Nephron progenitor cell (in vitro differentiated cells): Measurements from ENCODE around the gene FOXP1.
"Not testable (repeated sequence)": the region's sequence is repeated elsewhere in the genome, so short reads cannot be mapped to it uniquely, and the experiment has no call there.

Experiments
- DNase-seq: peaks from one replicate; pipeline ENCODE4 v3.0.0; 2021
- H3K27ac Mint-ChIP-seq: 2 replicates; pipeline ENCODE4 v1.8.0; 2021; ENCODE audit warnings: mild to moderate bottlenecking, moderate library complexity, mixed read lengths
- H3K27me3 Mint-ChIP-seq: 2 replicates; pipeline ENCODE4 v1.8.0; 2021; ENCODE audit warnings: mild to moderate bottlenecking, low read depth, mixed read lengths; ENCODE audit not compliant: poor library complexity
- H3K36me3 Mint-ChIP-seq: 2 replicates; pipeline ENCODE4 v1.8.0; 2021; ENCODE audit warnings: low read depth, mixed read lengths
- H3K4me1 Mint-ChIP-seq: 2 replicates; pipeline ENCODE4 v1.8.0; 2021; ENCODE audit warnings: mixed read lengths
- H3K4me3 Mint-ChIP-seq: 2 replicates; pipeline ENCODE4 v1.8.0; 2021; ENCODE audit warnings: mild to moderate bottlenecking, moderate library complexity, mixed read lengths
- H3K9me3 Mint-ChIP-seq: 2 replicates; pipeline ENCODE4 v1.8.0; 2021; ENCODE audit warnings: mild to moderate bottlenecking, moderate library complexity, mixed read lengths
- CTCF ChIP-seq: fragments of 200-600 bp; sonication (generic); IDR thresholded peaks from 2 replicates; pipeline ENCODE4 v1.5.0; 2021; ENCODE audit warnings: antibody characterized with exemption

FOXP1 gene

GRCh38 chr3:71532639-71533395 lies 50.7 kb downstream of the FOXP1 start:
- Mint-ChIP-seq H3K4me1 (peaks cover 69% of the 10 kb centered on the region), H3K9me3 (no peaks in the 10 kb centered on the region), H3K27ac (no peak overlapping the region), H3K36me3 (peaks cover 32% of the 10 kb centered on the region), H3K27me3 (peaks cover 7% of the 10 kb centered on the region), H3K4me3 (no peak overlapping the region)
- TF ChIP-seq CTCF: no peak
- DNase-seq: no peak

GRCh38 chr3:71530903-71531530 lies 52.5 kb downstream of the FOXP1 start:
- Mint-ChIP-seq H3K9me3 (no peaks in the 10 kb centered on the region), H3K27me3 (peaks cover 4% of the 10 kb centered on the region), H3K4me1 (peaks cover 65% of the 10 kb centered on the region), H3K36me3 (peaks cover 42% of the 10 kb centered on the region), H3K27ac (peak overlapping the region; percentile 66), H3K4me3 (no peak overlapping the region)
- DNase-seq: peak; percentile 28
- TF ChIP-seq CTCF: no peak

- Mint-ChIP-seq H3K4me1 (peaks cover 76% of the 10 kb centered on the region), H3K9me3 (no peaks in the 10 kb centered on the region), H3K27ac (no peak overlapping the region), H3K36me3 (peaks cover 31% of the 10 kb centered on the region), H3K27me3 (peaks cover 4% of the 10 kb centered on the region), H3K4me3 (no peak overlapping the region)
- no peak for TF ChIP-seq CTCF
- DNase-seq: no peak
Observed at GRCh38 chr3:71528816-71529215, 54.7 kb downstream of the FOXP1 start.

- peaks cover 94% of the 10 kb centered on the region for H3K4me1 Mint-ChIP-seq
- DNase-seq, H3K27ac Mint-ChIP-seq, H3K9me3 Mint-ChIP-seq, H3K27me3 Mint-ChIP-seq, H3K4me3 Mint-ChIP-seq: not testable (repeated sequence)
- H3K36me3 Mint-ChIP-seq: peaks cover 17% of the 10 kb centered on the region
Observed at GRCh38 chr3:71526448-71526847, 57.1 kb downstream of the FOXP1 start.

DNA sequence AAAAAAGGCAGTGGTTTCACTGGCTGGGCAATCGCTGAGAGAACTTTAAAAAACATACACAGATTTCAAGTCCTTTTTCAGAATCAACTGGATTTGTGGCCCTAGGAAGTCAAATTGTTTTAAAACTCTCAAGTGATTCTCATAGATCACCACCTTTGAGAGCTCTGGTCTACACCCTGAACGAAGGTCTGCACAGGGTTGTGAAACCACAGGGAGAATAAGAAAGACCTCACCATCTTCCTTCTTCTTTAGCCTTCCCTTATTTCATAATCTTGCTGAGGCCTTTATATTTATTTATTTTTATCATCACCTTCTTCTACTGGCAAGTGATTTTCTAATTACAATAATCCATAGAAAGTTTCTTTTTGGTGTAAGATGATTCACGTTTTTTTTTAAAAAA lies 58.1 kb downstream of the FOXP1 start:
- H3K4me1 Mint-ChIP-seq: peaks cover 91% of the 10 kb centered on the region
- no peak overlapping the region for H3K27ac Mint-ChIP-seq
- no peak overlapping the region for H3K4me3 Mint-ChIP-seq
- H3K36me3 Mint-ChIP-seq: peaks cover 17% of the 10 kb centered on the region
- DNase-seq: no peak
- H3K9me3 Mint-ChIP-seq: no peaks in the 10 kb centered on the region
- TF ChIP-seq CTCF: no peak
- H3K27me3 Mint-ChIP-seq: no peaks in the 10 kb centered on the region

DNA sequence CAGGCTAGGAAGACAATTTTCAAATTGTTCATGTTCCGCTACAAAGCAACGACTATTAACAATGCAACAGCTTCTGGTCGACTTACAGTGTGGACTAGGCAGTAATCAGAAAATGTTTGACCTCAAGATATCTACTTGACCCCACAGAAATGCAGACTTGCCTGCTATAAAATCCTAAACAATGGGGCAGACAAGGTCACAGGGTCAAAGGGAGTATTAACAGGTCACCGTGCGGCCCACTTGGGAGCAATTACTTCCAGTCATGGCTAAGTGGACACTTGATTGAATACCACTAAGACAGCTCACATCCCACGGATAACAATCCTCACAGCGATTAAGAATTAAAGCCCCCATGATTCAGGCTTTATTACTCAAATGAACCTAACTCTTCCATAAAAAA lies 58.9 kb downstream of the FOXP1 start:
- H3K36me3 Mint-ChIP-seq: peaks cover 17% of the 10 kb centered on the region
- TF ChIP-seq CTCF: no peak
- peak; percentile 71 for DNase-seq
- peaks cover 3% of the 10 kb centered on the region for H3K27me3 Mint-ChIP-seq
- H3K9me3 Mint-ChIP-seq: no peaks in the 10 kb centered on the region
- H3K4me3 Mint-ChIP-seq: peak overlapping the region; percentile 39
- peaks cover 93% of the 10 kb centered on the region for H3K4me1 Mint-ChIP-seq
- no peak overlapping the region for H3K27ac Mint-ChIP-seq
